IMR-90 (cell line): ENCODE measurements around the gene USP31. TPM values are rescaled to one million over a fixed set of nuclear protein-coding genes. Genes with fewer than 3 reads are reported as not detected.

ENCODE experiments used
- ATAC-seq: fragments of 200-7000 bp; cut with Tn5 transposase; 2 replicates; pipeline ENCODE4 v1.9.1; 2020; ENCODE audit warnings: low read depth, mild to moderate bottlenecking, moderate library complexity
- BruUV-seq: library from RNA; stranded (reverse); fragments of 400-500 nt; replicated peaks from 2 replicates; lab custom pipeline; 2021; lab: Mats Ljungman, UMichigan
- CTCF ChIA-PET: fragments of 300-600 bp; formaldehyde crosslinking; extraction: SDS; loops from one replicate; lab custom pipeline; 2021; ENCODE audit warnings: antibody characterized with exemption; lab: Yijun Ruan, JAX
- POLR2A ChIA-PET: fragments of 300-600 bp; sonication (Branson Sonifier 250); formaldehyde crosslinking; loops from one replicate; lab custom pipeline; 2022; ENCODE audit warnings: antibody characterized with exemption; ENCODE audit not compliant: unreplicated experiment; lab: Charles Lee
- DNase-seq: peaks from one replicate; pipeline ENCODE4 v3.0.0; 2013
- H2AFZ ChIP-seq: replicated peaks from 2 replicates; pipeline ENCODE3; 2013; ENCODE audit warnings: low read length, mild to moderate bottlenecking; ENCODE audit not compliant: poor library complexity
- H2AK5ac ChIP-seq: 2 replicates; pipeline ENCODE4 v1.6.1; 2013; ENCODE audit warnings: low read depth, low read length, inconsistent platforms
- H2AK9ac ChIP-seq: replicated peaks from 2 replicates; pipeline ENCODE3; 2013; ENCODE audit warnings: mild to moderate bottlenecking, low read depth, low read length, moderate library complexity; ENCODE audit not compliant: poor library complexity
- H2BK120ac ChIP-seq: 2 replicates; pipeline ENCODE4 v1.6.1; 2013; ENCODE audit warnings: low read depth, low read length, inconsistent platforms
- H2BK15ac ChIP-seq: 3 replicates; pipeline ENCODE4 v1.6.1; 2013; ENCODE audit warnings: low read depth, low read length, inconsistent platforms
- H2BK20ac ChIP-seq: 2 replicates; pipeline ENCODE4 v1.6.1; 2013; ENCODE audit warnings: low read depth, mild to moderate bottlenecking, inconsistent platforms, low read length, moderate library complexity
- H2BK5ac ChIP-seq: 2 replicates; pipeline ENCODE4 v1.6.1; 2013; ENCODE audit warnings: mild to moderate bottlenecking, low read depth, low read length, inconsistent platforms; ENCODE audit not compliant: poor library complexity, severe bottlenecking
- H3K14ac ChIP-seq: replicated peaks from 2 replicates; pipeline ENCODE4 v1.6.1; 2013; ENCODE audit warnings: low read depth, low read length, inconsistent platforms
- H3K18ac ChIP-seq: 2 replicates; pipeline ENCODE4 v1.6.1; 2013; ENCODE audit warnings: low read depth, low read length, control low read depth
- H3K23ac ChIP-seq: 2 replicates; pipeline ENCODE4 v1.6.1; 2013; ENCODE audit warnings: low read depth, low read length, inconsistent platforms
- H3K27ac ChIP-seq: 2 replicates; pipeline ENCODE4 v1.5.1; 2013; ENCODE audit warnings: mild to moderate bottlenecking, control low read depth, low read length; ENCODE audit not compliant: insufficient read depth
- H3K27me3 ChIP-seq: 2 replicates; pipeline ENCODE4 v1.6.1; 2013; ENCODE audit warnings: low read length; ENCODE audit not compliant: control insufficient read depth, insufficient read depth
- H3K36me3 ChIP-seq: 2 replicates; pipeline ENCODE4 v1.6.1; 2013; ENCODE audit warnings: low read length, mixed read lengths; ENCODE audit not compliant: control insufficient read depth, insufficient read depth
- H3K4ac ChIP-seq: 2 replicates; pipeline ENCODE4 v1.6.1; 2013; ENCODE audit warnings: low read depth, low read length, inconsistent platforms
- H3K4me1 ChIP-seq: 2 replicates; pipeline ENCODE4 v1.6.1; 2013; ENCODE audit warnings: low read length, mixed read lengths; ENCODE audit not compliant: control insufficient read depth, insufficient read depth
- H3K4me2 ChIP-seq: 2 replicates; pipeline ENCODE4 v1.6.1; 2013; ENCODE audit warnings: low read depth, mild to moderate bottlenecking, control low read depth, low read length, moderate library complexity
- H3K4me3 ChIP-seq: 2 replicates; pipeline ENCODE4 v1.5.1; 2013; ENCODE audit warnings: low read depth, mild to moderate bottlenecking, control low read depth, low read length, moderate library complexity; ENCODE audit not compliant: insufficient read depth
- H3K56ac ChIP-seq: 2 replicates; pipeline ENCODE4 v1.6.1; 2013; ENCODE audit warnings: low read length, inconsistent platforms; ENCODE audit not compliant: insufficient read depth; ENCODE audit errors: extremely low read depth
- H3K79me1 ChIP-seq, 2 experiments: 2 replicates each; pipeline ENCODE4 v1.6.1; 2013; ENCODE audit warnings: low read length in 2 of 2, inconsistent platforms in 1 of 2, low read depth in 1 of 2
- H3K9ac ChIP-seq: 2 replicates; pipeline ENCODE4 v1.6.1; 2013; ENCODE audit warnings: low read depth, low read length, control low read depth
- H3K9me1 ChIP-seq: 2 replicates; pipeline ENCODE4 v1.6.1; 2013; ENCODE audit warnings: low read length, inconsistent platforms; ENCODE audit not compliant: insufficient read depth
- H3K9me3 ChIP-seq: 2 replicates; pipeline ENCODE4 v1.6.1; 2013; ENCODE audit warnings: low read length; ENCODE audit not compliant: control insufficient read depth, insufficient read depth
- H4K20me1 ChIP-seq: 2 replicates; pipeline ENCODE4 v1.6.1; 2013; ENCODE audit warnings: low read length, inconsistent platforms; ENCODE audit not compliant: insufficient read depth
- H4K5ac ChIP-seq: 2 replicates; pipeline ENCODE4 v1.6.1; 2013; ENCODE audit warnings: mild to moderate bottlenecking, low read depth, low read length, control low read depth
- H4K8ac ChIP-seq, 2 experiments: 2 replicates each; pipeline ENCODE4 v1.6.1; 2013; ENCODE audit warnings: low read depth in 2 of 2, low read length in 2 of 2, control low read depth in 1 of 2, inconsistent platforms in 1 of 2
- H4K91ac ChIP-seq: 2 replicates; pipeline ENCODE4 v1.6.1; 2013; ENCODE audit warnings: low read depth, low read length, inconsistent platforms; ENCODE audit not compliant: insufficient read depth
- CEBPB ChIP-seq: IDR thresholded peaks from 2 replicates; pipeline ENCODE4 v1.6.1; 2012; ENCODE audit warnings: low read depth, low read length, improper control_type of control experiment
- RFX5 ChIP-seq: IDR thresholded peaks from 2 replicates; pipeline ENCODE4 v1.8.0; 2012; ENCODE audit warnings: low read depth, mild to moderate bottlenecking, low read length, moderate library complexity
- WGBS, 2 experiments: methylation state at CpG; one replicate each; pipeline versions ENCODE4 v1.1.5 to v1.1.7; 2013; ENCODE audit warnings: missing lambda C conversion rate in 2 of 2; ENCODE audit not compliant: insufficient read length in 1 of 2; ENCODE audit errors: extremely low coverage in 2 of 2; 5-methylcytosine and 5-hydroxymethylcytosine counted together
- dilution Hi-C: fragments of 300-500 bp; cut with HindIII; formaldehyde crosslinking; loops from one replicate; pipeline ENCODE4 v1.14.3; 2018; ENCODE audit warnings: low sequenced_read_pairs; ENCODE audit not compliant: unreplicated experiment
- in situ Hi-C: fragments of 300-500 bp; cut with MboI; formaldehyde crosslinking; loops from 3 replicates; pipeline ENCODE4 v1.14.3; 2019; ENCODE audit warnings: low sequenced_read_pairs, inconsistent platforms, mixed read lengths
- intact Hi-C: fragments of 100-400 bp; cut with micrococcal nuclease; formaldehyde crosslinking; loops from 2 replicates; pipeline ENCODE4 v1.10.0; 2022
- polyA plus RNA-seq, 3 experiments: library from polyadenylated mRNA; depleted of rRNA; stranded (reverse); fragments of >200 nt; gene quantifications; 2 replicates each; pipeline ENCODE4 v1.2.3, GENCODE V29; 2012; ENCODE audit warnings: low replicate concordance in 1 of 3
- total RNA-seq: library from RNA; depleted of rRNA; stranded (reverse); fragments of >200 nt; gene quantifications from 2 replicates; pipeline ENCODE4 v1.2.3, GENCODE V29; 2012

The USP31 gene
- total and polyA plus RNA-seq, 2 of the 4 experiments (the other 2 are of a cell fraction), result 2.9 to 3.4 TPM

DNA sequence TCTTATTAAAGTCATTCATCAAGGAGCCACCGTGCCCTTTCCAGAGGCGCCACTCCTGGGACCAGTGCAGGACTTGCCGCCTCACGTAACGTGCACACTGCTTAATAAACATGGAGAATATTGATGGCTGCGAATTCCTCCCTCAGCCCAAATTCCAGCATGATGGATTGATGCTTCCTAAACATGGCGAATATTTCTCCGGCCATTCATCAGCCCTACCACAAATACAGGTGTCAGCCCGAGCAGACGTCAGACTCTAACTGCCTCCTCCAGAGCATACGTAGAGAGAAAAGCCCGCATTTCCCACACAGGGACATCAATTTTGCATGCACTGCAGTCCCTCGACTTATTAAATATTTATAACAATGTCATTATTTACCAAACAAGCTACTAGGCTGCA lies 97.0 kb downstream of the USP31 start:
- Histone ChIP-seq H3K79me1 (no peaks in the 10 kb centered on the region), H2BK120ac (no peak overlapping the region), H2BK15ac (no peak overlapping the region), H3K27ac (no peak overlapping the region), H2AFZ (no peak overlapping the region), H4K5ac (no peak overlapping the region), H3K23ac (no peak overlapping the region), H3K4me2 (no peak overlapping the region), H3K4me1 (no peaks in the 10 kb centered on the region), H3K56ac (no peak overlapping the region), H2AK9ac (no peak overlapping the region), H2AK5ac (no peak overlapping the region), H4K20me1 (no peaks in the 10 kb centered on the region), H3K36me3 (no peaks in the 10 kb centered on the region), H4K91ac (no peak overlapping the region), H3K4me3 (no peak overlapping the region), H3K4ac (no peak overlapping the region), H3K9me1 (no peaks in the 10 kb centered on the region), H3K9ac (no peak overlapping the region), H3K9me3 (no peaks in the 10 kb centered on the region), H3K14ac (no peak overlapping the region), H4K8ac (no peak overlapping the region), H2BK20ac (no peak overlapping the region), H3K27me3 (peaks cover 15% of the 10 kb centered on the region), H3K18ac (no peak overlapping the region), H2BK5ac (no peak overlapping the region)
- CTCF ChIA-PET, result no interaction called here
- dilution Hi-C loops (no loop called here), intact Hi-C loops (no loop called here), in situ Hi-C loops (no loop called here)
- WGBS, 2 experiments, result 100% methylated on average over 1 of the region's 13 CpGs; no CpG with 5 or more reads in 1 of the 2 experiments
- DNase-seq, result no peak
- BruUV-seq, result no TSS peak
- POLR2A ChIA-PET, result no interaction called here
- TF ChIP-seq RFX5 (no peak), CEBPB (no peak)
- ATAC-seq, result no peak
